NCI-H460 (cell line): ENCODE measurements around the gene KCND3. TPM values are rescaled to one million over a fixed set of nuclear protein-coding genes. Genes with fewer than 3 reads are reported as not detected.

Source experiments
- DNase-seq: peaks from one replicate; pipeline ENCODE4 v3.0.0-alpha.2; 2016; ENCODE audit warnings: low read depth; ENCODE audit errors: extremely low read depth
- total RNA-seq: library from RNA; depleted of rRNA; stranded (reverse); fragments of >200 nt; shearing (Covaris generic); gene quantifications from 2 replicates; pipeline ENCODE4 v1.2.3, GENCODE V29; 2014

Gene KCND3
- total RNA-seq, 1 experiment from 2014 or later, result 0.10 TPM

- DNase-seq, result no peak
Measured at GRCh38 chr1:111791776-111792175, 197.7 kb downstream of the KCND3 start.

DNA sequence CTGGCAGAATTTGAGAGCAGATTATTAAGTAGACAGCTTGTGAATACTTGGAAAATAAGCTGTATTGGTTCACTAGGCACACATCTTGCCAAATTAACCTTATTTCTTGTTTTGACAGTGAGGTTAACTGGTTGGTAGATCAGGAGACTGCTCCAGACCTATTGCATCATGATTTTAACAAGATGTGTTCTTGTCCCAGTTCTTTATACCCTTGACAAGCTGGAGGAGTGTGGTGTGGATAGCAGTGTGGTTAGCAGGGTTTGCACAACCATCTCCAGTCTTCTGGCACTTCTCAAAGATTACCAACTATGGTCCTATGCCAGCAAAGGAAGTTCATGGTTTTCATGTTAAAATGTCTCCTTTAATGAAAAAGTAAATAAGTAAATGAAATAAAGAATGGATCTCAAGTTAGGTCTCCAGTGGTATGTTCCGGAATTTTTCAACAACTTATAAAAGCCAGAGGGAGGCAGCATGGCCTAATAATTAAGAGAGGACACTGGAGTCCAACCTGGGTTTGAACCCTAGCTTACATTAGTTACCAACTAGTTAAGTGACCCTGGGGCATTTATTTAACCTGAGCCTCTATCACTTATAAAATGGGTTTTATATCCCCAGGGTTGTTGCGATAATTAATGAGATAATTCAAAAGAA, 199.7 kb downstream of the KCND3 start:
- DNase-seq, result no peak

DNA sequence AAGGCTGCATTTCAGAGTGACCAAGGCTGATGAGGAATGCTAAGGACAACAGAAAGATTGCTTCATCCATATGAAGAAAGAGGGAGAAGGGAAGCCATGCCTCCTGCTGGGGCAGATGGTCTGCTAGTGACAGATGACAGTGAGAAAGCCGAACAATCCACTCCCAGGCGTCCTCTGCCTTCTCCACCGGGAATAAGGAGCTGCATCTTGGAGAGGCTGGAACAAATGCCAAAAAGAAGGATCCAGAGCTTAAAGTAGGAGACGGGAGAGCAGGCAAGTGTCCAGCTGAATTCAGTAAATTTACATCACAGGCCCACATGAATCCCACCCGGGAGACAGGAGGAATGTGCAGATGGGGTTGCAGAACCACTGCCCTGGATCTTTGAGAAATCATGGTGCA, 200.3 kb downstream of the KCND3 start:
- no peak for DNase-seq

GRCh38 chr1:111786669-111787207, 202.7 kb downstream of the KCND3 start:
- no peak for DNase-seq

- DNase-seq, result no peak
Measured at GRCh38 chr1:111784273-111784901, 205.1 kb downstream of the KCND3 start.

GRCh38 chr1:111779546-111779945, 209.9 kb downstream of the KCND3 start:
- DNase-seq, result no peak

- DNase-seq, result no peak
Measured at GRCh38 chr1:111778541-111779051, 210.9 kb downstream of the KCND3 start.

DNA sequence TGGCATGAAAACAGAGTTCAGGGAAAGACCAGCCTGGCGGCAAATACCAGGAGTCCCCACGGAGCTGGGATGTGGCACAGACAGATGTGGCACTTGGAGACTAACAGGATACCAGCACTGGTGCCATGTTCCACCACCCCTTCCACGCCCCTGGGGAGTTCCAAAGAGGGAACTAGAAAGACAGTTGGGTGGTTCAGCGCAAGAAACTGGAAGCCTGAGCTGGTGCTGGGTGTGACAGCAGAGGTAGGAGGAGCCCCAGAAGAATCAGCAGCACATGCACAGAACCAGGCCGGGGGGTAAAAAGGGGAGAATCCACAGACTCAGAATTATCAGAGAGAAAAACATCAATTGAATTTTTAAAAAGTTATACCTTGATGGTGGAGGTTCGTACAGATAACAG, 211.4 kb downstream of the KCND3 start:
- DNase-seq, result no peak

- DNase-seq, result no peak
Measured at GRCh38 chr1:111777301-111777700, 212.2 kb downstream of the KCND3 start.

- DNase-seq, result no peak
Measured at GRCh38 chr1:111776861-111777260, 212.6 kb downstream of the KCND3 start.

- DNase-seq, result no peak
Measured at GRCh38 chr1:111776391-111776790, 213.1 kb downstream of the KCND3 start.

GRCh38 chr1:111775966-111776365, 213.5 kb downstream of the KCND3 start:
- DNase-seq, result no peak

- DNase-seq, result no peak
Measured at GRCh38 chr1:111770916-111771315, 218.6 kb downstream of the KCND3 start.

DNA sequence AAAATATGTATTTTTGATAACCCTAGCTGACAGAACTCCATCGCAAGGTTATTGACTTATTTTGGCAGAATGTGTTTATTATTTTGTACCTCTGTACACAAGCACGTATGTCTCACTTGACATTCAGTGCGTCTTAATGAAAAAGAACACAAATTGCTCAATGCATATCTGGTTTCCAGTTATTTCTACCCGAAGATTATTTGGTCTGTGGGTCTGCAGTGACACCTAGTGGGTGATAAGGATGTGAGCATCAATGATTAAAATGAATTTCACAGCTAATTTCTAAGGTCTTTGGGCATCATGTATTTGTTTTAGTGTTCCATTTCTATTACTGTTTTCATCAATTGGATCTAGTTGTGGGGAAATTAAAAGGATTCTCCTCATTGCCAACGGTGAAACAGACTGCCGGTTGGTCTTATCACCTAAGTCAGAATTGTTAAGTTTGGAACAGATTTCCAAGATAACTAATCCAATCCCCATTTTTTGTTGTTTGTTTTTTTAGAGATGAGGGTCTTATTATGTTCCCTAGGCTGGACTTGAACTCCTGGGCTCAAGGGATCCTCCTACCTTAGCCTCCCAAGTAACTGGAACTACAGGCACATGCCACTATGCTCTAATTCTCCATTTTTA, 219.8 kb downstream of the KCND3 start:
- peak; percentile 60 for DNase-seq

GRCh38 chr1:111768625-111769024, 220.8 kb downstream of the KCND3 start:
- DNase-seq, result no peak

DNA sequence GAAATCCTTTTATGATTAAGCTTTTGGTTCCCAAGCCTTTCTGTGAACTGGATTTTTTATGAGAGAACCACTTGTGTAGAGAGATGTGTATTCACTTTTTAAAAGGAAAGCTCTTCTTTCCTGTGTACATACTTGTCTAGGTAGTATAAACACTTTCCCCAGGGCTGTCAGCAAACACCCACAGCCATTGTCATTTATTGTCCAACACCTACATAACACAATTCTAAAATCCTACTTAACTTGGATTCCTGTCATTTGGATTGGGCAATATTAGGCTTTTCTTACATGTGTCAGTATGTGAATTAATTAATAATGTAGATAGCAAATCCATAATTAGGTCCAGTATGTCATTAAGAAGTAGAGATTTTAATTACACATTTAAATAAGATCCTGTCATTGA, 221.4 kb downstream of the KCND3 start:
- DNase-seq, result no peak

GRCh38 chr1:111762332-111762731, 227.1 kb downstream of the KCND3 start:
- DNase-seq, result no peak

GRCh38 chr1:111761717-111762116, 227.8 kb downstream of the KCND3 start:
- no peak for DNase-seq

- no peak for DNase-seq
Measured at GRCh38 chr1:111758373-111758772, 231.1 kb downstream of the KCND3 start.

- DNase-seq, result no peak
Measured at GRCh38 chr1:111756124-111756513, 233.3 kb downstream of the KCND3 start.

DNA sequence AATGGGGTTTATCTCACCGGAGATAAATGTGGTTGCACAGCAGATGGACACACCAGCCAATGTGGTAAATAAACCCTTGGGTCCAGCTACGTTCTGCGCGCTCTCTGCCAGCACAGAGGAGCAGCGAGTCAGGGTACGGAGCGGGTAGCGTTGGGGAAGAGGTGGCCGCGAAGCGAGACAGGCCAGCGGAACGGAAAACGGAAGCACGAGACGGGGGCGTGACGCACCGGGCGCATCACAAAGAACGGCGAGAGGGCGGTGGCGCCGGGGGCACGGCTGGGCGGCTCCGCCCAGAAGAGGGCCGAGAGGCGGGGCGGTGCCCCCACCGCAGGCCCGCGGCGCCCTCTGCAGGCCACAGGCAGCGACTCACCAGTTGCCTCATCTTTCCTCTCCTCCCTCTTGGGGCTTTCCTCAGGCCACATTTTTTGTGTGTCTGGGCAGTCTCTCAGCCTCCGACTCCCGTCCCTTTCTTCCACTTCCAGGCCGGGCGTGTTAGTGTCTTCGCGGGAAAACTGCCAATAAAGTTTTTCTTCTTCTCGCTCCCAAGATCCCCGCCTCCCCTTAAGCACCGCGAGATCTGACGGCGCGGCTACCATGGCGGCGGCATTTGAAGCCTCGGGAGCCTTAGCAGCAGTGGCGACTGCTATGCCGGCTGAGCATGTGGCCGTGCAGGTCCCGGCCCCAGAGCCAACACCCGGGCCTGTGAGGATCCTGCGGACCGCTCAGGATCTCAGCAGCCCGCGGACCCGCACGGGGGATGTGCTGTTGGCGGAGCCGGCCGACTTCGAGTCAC, 233.9 kb downstream of the KCND3 start, which contains the start of gene DDX20:
DDX20 (plus strand) TSS at position 571 of the 793 bp plus-strand sequence; CDS start at position 595, 24 bp downstream.
- DNase-seq, result peak; percentile 90
